GM23248 (cell line): ENCODE results near the gene TMEM250. TPM values are rescaled to one million over a fixed set of nuclear protein-coding genes. Genes with fewer than 3 reads are reported as not detected.
A peak's percentile ranks its signal among the peaks of the same experiment; 100 is the strongest.

ENCODE experiments used
- DNase-seq: peaks from one replicate; pipeline ENCODE4 v3.0.0-alpha.2; 2015
- H2AFZ ChIP-seq: fragments of 200-600 bp; sonication (generic); 2 replicates; pipeline ENCODE4 v1.6.1; 2016; ENCODE audit warnings: antibody characterized with exemption
- H3F3A ChIP-seq: fragments of 200-600 bp; sonication (generic); 2 replicates; pipeline ENCODE4 v1.6.1; 2016; ENCODE audit warnings: mild to moderate bottlenecking, antibody characterized with exemption, mixed run types; ENCODE audit not compliant: insufficient read depth
- H3K27ac ChIP-seq: fragments of 200-600 bp; sonication (generic); 2 replicates; pipeline ENCODE4 v1.5.1; 2016; ENCODE audit warnings: mild to moderate bottlenecking
- H3K27me3 ChIP-seq: fragments of 200-600 bp; sonication (generic); replicated peaks from 2 replicates; pipeline ENCODE4 v1.6.1; 2016; ENCODE audit warnings: mild to moderate bottlenecking; ENCODE audit not compliant: insufficient read depth
- H3K36me3 ChIP-seq: fragments of 200-600 bp; sonication (generic); 2 replicates; pipeline ENCODE4 v1.6.1; 2016; ENCODE audit warnings: low read depth, mild to moderate bottlenecking
- H3K4me1 ChIP-seq: fragments of 200-600 bp; sonication (generic); 2 replicates; pipeline ENCODE4 v1.6.1; 2016; ENCODE audit warnings: mild to moderate bottlenecking; ENCODE audit not compliant: insufficient read depth
- H3K4me2 ChIP-seq: fragments of 200-600 bp; sonication (generic); one replicate; pipeline ENCODE4 v1.6.1; 2016; ENCODE audit warnings: mild to moderate bottlenecking; ENCODE audit not compliant: unreplicated experiment
- H3K4me3 ChIP-seq: fragments of 200-600 bp; sonication (generic); 2 replicates; pipeline ENCODE4 v1.5.1; 2016; ENCODE audit warnings: mild to moderate bottlenecking
- H3K79me2 ChIP-seq: fragments of 200-600 bp; sonication (generic); 2 replicates; pipeline ENCODE4 v1.6.1; 2016; ENCODE audit warnings: mild to moderate bottlenecking; ENCODE audit not compliant: insufficient read depth
- H3K9ac ChIP-seq: fragments of 200-600 bp; sonication (generic); 2 replicates; pipeline ENCODE4 v1.6.1; 2016; ENCODE audit warnings: mild to moderate bottlenecking
- H3K9me2 ChIP-seq: fragments of 200-600 bp; sonication (generic); 2 replicates; pipeline ENCODE4 v1.6.1; 2016; ENCODE audit warnings: mixed run types, mild to moderate bottlenecking, moderate library complexity; ENCODE audit not compliant: insufficient read depth
- H3K9me3 ChIP-seq: fragments of 200-600 bp; sonication (generic); one replicate; pipeline ENCODE4 v1.6.1; 2017; ENCODE audit warnings: low read depth
- H4K20me1 ChIP-seq: fragments of 200-600 bp; sonication (generic); 2 replicates; pipeline ENCODE4 v1.6.0; 2016; ENCODE audit not compliant: insufficient read depth
- EZH2 ChIP-seq: fragments of 200-600 bp; sonication (generic); IDR thresholded peaks from 2 replicates; pipeline ENCODE4 v1.6.1; 2018; ENCODE audit warnings: antibody characterized with exemption, mild to moderate bottlenecking; ENCODE audit not compliant: insufficient read depth, poor library complexity, severe bottlenecking
- EZH2phosphoT487 ChIP-seq: fragments of 200-600 bp; sonication (generic); IDR thresholded peaks from 2 replicates; pipeline ENCODE4 v1.6.1; 2018; ENCODE audit warnings: antibody characterized with exemption, moderate library complexity, mild to moderate bottlenecking, low read depth; ENCODE audit not compliant: insufficient read depth
- WGBS, 2 experiments: methylation state at CpG; one replicate each; pipeline ENCODE4 v1.1.6; 2015 to 2017; ENCODE audit warnings: low lambda C conversion rate in 2 of 2, low coverage in 1 of 2; ENCODE audit errors: missing lambda C conversion rate in 2 of 2; 5-methylcytosine and 5-hydroxymethylcytosine counted together
- in situ Hi-C: fragments of 300-500 bp; cut with MboI; formaldehyde crosslinking; loops from 2 replicates; pipeline ENCODE4 v1.15.0; 2020
- polyA plus RNA-seq: library from polyadenylated mRNA; unstranded; fragments of >200 nt; fragmentation: Nextera tagmentation; extraction: Ambion mirVana; gene quantifications from 2 replicates; pipeline ENCODE4 v1.2.1, GENCODE V29; 2016
- total RNA-seq: library from RNA; depleted of rRNA; stranded (reverse); fragments of >200 nt; shearing (Covaris generic); gene quantifications from 2 replicates; pipeline ENCODE4 v1.2.3, GENCODE V29; 2014

Gene TMEM250
- total and polyA plus RNA-seq, 2 experiments from 2014 or later = 25.9 to 69.7 TPM

DNA sequence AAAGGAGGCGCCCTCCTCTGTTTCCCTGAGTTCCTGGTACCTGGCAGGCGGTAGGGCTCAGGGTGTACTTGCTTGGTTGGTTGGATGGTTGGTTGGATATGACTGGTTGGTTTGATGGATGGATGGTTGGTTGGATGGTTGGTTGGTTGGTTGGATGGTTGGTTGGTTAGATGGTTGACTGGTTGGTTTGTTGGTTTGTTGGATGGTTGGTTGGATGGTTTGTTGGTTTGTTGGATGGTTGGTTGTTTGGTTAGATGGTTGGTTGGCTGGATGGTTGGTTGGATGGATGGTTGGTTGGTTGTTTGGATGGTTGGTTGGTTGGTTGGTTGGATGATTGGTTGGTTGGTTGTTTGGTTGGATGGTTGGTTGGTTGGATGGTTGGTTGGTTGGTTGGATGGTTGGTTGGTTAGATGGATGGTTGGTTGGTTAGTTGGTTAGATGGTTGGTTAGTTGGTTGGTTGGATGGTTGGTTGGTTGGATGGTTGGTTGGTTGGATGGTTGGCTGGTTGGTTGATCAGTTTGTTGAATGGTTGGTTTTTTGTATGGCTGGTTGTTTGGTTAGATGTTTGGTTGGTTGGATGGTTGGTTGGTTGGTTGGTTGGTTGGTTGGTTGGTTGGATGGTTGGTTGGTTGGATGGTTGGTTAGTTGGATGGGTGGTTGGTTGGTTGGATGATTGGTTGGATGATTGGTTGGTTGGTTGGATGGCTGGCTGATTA lies 6.5 kb upstream of the TMEM250 start:
- no peaks in the 10 kb centered on the region for H4K20me1 ChIP-seq
- TF ChIP-seq EZH2phosphoT487 (no peak), EZH2 (no peak)
- H3K27me3 ChIP-seq = peaks cover 30% of the 10 kb centered on the region
- no peaks in the 10 kb centered on the region for H3K9me3 ChIP-seq
- in situ Hi-C loops = loop anchor here (5.0 kb wide), 1 partner anchor 158 kb away; no protein-coding TSS in a partner anchor
- no peak overlapping the region for H2AFZ ChIP-seq
- H3K4me1 ChIP-seq = peaks cover under 1% of the 10 kb centered on the region; the same call in 1 of the 2 replicates
- H3K79me2 ChIP-seq = no peaks in the 10 kb centered on the region
- H3K9ac ChIP-seq = no peak overlapping the region
- no peaks in the 10 kb centered on the region for H3F3A ChIP-seq
- DNase-seq = no peak
- no peak overlapping the region for H3K27ac ChIP-seq
- H3K9me2 ChIP-seq = no peaks in the 10 kb centered on the region
- H3K4me2 ChIP-seq = no peak overlapping the region
- no peaks in the 10 kb centered on the region for H3K36me3 ChIP-seq
- 45 to 60% methylated on average over 2 of the region's 2 CpGs for WGBS, 2 experiments
- no peak overlapping the region for H3K4me3 ChIP-seq

DNA sequence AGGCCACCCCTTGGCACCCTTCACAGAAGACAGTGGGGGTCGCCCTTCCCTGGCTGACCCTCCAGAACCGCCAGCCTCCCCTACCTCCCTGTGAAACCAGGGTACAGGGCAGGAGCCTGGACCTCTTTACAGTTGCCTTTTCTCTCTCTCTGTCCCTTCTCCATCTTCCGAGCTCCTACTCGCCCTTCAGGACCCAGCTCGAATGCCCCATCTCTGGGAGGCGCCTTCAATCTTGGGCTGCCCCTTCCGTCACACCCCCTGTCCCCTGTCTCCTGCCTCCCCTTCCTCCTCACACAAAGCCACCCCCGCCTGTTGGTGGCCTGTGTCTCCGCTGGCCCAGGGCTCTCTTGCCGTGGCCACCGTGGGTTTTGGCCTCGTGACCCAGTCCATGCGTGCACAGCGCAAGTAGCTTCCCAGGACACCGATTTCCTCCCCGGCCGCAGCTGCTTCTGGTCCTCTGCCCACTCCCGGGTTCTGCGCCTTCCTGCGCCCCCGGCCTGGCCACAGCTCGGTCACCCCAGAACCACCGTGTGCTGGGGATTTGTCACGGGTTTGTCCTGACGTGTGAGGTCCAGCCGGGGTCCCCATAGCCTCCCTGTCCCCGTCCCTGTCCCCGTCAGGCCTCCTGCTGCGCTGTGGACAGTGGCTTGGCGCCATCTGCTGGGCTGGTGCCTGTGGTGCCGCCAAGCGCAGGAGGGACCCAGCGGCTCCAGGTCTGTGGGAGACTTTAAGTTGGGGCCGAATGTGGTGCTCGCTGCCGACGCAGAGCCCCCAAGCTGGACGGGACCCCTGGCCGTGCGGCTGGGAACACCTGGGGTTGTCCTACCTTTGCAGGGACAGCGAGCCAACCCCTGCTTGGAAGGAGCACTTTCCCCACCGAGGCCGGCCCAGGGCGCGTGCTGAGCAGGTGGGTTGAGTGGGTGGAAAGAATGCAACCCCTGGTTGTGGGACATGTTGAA lies 4.0 kb upstream of the TMEM250 start:
- Histone ChIP-seq H3K4me3 (peak overlapping the region; percentile 54), H2AFZ (no peak overlapping the region)
- WGBS, 2 experiments = 17 to 19% methylated on average over 42 to 45 of the region's 45 CpGs

DNA sequence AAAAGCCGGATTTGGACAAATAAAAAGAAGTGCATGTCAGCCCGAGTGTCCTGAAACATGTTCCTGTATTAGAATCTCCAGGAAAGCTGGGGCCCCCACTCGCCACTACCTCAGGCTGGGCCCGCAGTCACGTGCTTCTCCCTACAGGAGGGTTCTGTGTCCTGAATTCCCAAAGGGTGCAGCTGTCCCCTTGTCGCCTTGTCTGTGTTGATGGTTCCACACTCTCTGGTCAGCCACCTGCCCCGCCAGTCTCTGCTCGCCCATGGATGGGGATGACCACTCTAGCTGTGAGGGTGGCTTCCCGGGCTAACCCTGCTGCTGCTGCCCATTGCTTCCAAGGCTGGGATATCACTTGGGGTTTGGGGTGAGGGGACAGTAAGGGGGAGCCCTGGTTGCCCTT lies 3.1 kb upstream of the TMEM250 start:
- Histone ChIP-seq H3K9ac (no peak overlapping the region), H3K27ac (no peak overlapping the region), H3K27me3 (peaks cover 10% of the 10 kb centered on the region), H3K36me3 (no peaks in the 10 kb centered on the region), H3K4me3 (no peak overlapping the region), H3K9me3 (no peaks in the 10 kb centered on the region), H3K4me2 (no peak overlapping the region), H2AFZ (no peak overlapping the region), H3K9me2 (no peaks in the 10 kb centered on the region), H3K79me2 (peaks cover 13% of the 10 kb centered on the region), H4K20me1 (no peaks in the 10 kb centered on the region), H3K4me1 (peaks cover 5% of the 10 kb centered on the region; the same call in 1 of the 2 replicates), H3F3A (no peaks in the 10 kb centered on the region)
- TF ChIP-seq EZH2 (no peak), EZH2phosphoT487 (no peak)
- WGBS, 2 experiments = 78 to 79% methylated on average over 9 of the region's 9 CpGs
- no peak for DNase-seq
- in situ Hi-C loops = loop anchor here (5.0 kb wide), 1 partner anchor 154 kb away; no protein-coding TSS in a partner anchor

More for the DNA sequence above, 4.0 kb upstream of the TMEM250 start:
- Histone ChIP-seq H3K4me1 (peaks cover 5% of the 10 kb centered on the region; the same call in 1 of the 2 replicates), H3K9me2 (no peaks in the 10 kb centered on the region), H4K20me1 (no peaks in the 10 kb centered on the region), H3K9me3 (no peaks in the 10 kb centered on the region), H3K4me2 (peak overlapping the region; percentile 54), H3K27me3 (peaks cover 19% of the 10 kb centered on the region), H3K79me2 (peaks cover 4% of the 10 kb centered on the region), H3F3A (no peaks in the 10 kb centered on the region), H3K9ac (no peak overlapping the region), H3K27ac (no peak overlapping the region), H3K36me3 (no peaks in the 10 kb centered on the region)
- TF ChIP-seq EZH2phosphoT487 = no peak
- TF ChIP-seq EZH2 = no peak
- DNase-seq = peak; percentile 74
- in situ Hi-C loops = loop anchor here (5.0 kb wide), 1 partner anchor 155 kb away; no protein-coding TSS in a partner anchor

DNA sequence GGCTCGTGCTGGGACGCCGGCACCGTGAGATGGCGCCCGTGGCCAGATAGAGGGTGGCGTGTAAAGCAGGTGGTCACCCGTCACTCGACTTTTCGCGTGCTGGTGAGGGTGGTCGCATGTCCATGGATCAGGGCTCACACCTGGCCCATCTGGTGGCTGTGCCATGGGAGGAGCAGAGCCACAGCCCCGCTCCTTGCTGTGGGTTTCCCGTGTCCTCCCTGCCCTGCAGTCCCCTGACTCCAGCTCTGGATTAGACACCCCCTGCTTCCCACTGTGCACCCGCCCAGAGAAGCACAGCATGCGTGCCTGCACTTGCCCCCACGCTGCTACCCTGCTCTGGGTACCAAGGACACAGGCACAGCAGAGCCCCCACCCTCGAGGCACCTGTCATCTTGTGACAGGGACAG lies 1.8 kb upstream of the TMEM250 start:
- no peaks in the 10 kb centered on the region for H3K27me3 ChIP-seq

More for the DNA sequence above, 1.8 kb upstream of the TMEM250 start:
- Histone ChIP-seq H3K4me3 (no peak overlapping the region), H3K4me2 (peak overlapping the region; percentile 79), H2AFZ (no peak overlapping the region), H3K79me2 (peaks cover 17% of the 10 kb centered on the region), H4K20me1 (no peaks in the 10 kb centered on the region), H3K4me1 (peaks cover 5% of the 10 kb centered on the region; the same call in 1 of the 2 replicates), H3K9ac (no peak overlapping the region), H3K9me3 (no peaks in the 10 kb centered on the region), H3K36me3 (no peaks in the 10 kb centered on the region), H3K9me2 (no peaks in the 10 kb centered on the region), H3K27ac (no peak overlapping the region), H3F3A (no peaks in the 10 kb centered on the region)
- DNase-seq = no peak
- in situ Hi-C loops = loop anchor here (5.0 kb wide), 1 partner anchor 153 kb away; no protein-coding TSS in a partner anchor
- 82 to 85% methylated on average over 18 of the region's 18 CpGs for WGBS, 2 experiments
- no peak for TF ChIP-seq EZH2
- no peak for TF ChIP-seq EZH2phosphoT487
